Measurements from ENCODE around the gene IQSEC3.

The IQSEC3 gene

DNA sequence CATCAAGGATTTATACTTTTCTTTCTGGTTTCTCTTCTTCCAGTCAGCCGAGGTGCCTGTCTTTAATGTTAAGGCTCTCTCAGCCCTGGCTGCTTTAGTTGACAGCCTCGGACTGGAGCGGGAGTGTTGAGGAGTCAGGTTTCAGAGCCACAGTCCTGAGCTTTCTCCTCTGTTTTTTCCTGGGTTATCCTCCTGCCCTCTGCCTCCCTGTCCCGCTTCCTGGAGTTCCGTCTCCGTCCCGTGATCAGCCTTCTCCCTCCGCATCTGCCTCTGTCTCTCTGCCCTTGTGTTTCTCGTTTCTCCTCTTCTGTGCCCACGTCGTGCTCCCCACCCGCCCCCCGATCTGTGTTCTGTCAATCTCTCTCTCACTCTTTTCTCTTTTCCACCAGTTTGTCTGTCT is 33.0 kb downstream of the IQSEC3 start:
- Histone ChIP-seq H3K9ac (ENCODE audit: low read length) (no peak overlapping the region), H3K4me2 (ENCODE audit: low read length) (no peak overlapping the region), H3K4me1 (ENCODE audit: low read length) (peaks cover 6% of the 10 kb centered on the region; the same call in 1 of the 2 replicates), H3K9me3 (ENCODE audit: insufficient read depth, low read length) (no peaks in the 10 kb centered on the region), H2AFZ (ENCODE audit: low read depth, low read length) (no peak overlapping the region), H3K36me3 (replicated peaks; ENCODE audit: low read depth, low read length) (no peaks in the 10 kb centered on the region), H3K27ac (ENCODE audit: low read length) (no peak overlapping the region), H3K79me2 (ENCODE audit: low read length) (no peaks in the 10 kb centered on the region), H4K20me1 (ENCODE audit: insufficient read depth, low read length) (no peaks in the 10 kb centered on the region), H3K4me3 (ENCODE audit: low read length) (no peak overlapping the region), H3K27me3 (ENCODE audit: low read depth, low read length) (peaks cover 16% of the 10 kb centered on the region; the same call in 1 of the 2 replicates)
- TF ChIP-seq, protein P1, sequence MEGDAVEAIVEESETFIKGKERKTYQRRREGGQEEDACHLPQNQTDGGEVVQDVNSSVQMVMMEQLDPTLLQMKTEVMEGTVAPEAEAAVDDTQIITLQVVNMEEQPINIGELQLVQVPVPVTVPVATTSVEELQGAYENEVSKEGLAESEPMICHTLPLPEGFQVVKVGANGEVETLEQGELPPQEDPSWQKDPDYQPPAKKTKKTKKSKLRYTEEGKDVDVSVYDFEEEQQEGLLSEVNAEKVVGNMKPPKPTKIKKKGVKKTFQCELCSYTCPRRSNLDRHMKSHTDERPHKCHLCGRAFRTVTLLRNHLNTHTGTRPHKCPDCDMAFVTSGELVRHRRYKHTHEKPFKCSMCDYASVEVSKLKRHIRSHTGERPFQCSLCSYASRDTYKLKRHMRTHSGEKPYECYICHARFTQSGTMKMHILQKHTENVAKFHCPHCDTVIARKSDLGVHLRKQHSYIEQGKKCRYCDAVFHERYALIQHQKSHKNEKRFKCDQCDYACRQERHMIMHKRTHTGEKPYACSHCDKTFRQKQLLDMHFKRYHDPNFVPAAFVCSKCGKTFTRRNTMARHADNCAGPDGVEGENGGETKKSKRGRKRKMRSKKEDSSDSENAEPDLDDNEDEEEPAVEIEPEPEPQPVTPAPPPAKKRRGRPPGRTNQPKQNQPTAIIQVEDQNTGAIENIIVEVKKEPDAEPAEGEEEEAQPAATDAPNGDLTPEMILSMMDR (IDR thresholded peaks at IDR 0.05; ENCODE audit: low read depth, low read length), result no peak
- TF ChIP-seq EZH2phosphoT487 (IDR thresholded peaks at IDR 0.05; ENCODE audit: low read depth), result no peak

DNA sequence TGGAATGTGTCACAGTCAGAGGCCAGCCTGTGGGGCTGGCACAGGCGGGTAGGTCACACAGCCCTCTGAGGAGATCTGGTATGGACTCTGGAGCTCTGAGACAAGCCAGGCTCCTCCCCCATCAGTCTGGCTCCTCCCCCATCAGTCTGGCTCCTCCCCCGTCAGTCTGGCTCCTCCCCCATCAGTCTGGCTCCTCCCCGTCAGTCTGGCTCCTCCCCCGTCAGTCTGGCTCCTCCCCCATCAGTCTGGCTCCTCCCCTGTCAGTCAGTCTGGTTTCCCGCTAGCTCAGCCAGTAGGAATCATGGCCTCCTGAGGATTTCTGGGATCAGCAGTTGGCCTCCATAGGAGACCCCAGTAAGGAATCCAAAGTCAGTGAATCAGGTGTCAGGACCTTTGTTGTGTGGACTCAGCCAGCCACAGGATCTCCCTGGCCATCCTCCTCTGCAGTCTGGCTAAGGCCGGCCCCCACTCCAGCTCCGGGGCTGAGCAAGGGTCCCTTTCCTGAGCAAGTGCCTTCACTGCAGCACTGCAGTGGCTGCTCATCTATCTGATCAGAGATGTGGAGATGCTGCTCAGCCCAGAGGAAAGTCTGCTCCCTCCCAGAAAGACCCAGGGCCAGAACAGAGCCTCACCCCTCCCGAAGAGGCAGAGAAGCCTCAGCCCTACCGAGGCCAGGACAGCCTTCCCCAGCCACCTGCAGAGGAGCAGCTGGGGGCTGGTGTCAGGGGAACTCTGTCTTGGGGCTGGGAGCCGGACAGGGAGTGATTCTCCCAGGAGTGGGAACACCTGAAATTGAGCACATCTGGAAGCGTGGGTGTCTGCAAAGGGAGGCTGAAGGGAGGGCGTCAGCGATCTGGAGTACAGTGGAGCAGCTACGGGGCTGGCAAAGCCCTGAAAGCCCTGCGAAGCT is 35.7 kb downstream of the IQSEC3 start:
- no peaks in the 10 kb centered on the region for H4K20me1 ChIP-seq (ENCODE audit: insufficient read depth, low read length)
- no peak overlapping the region for H3K9ac ChIP-seq (ENCODE audit: low read length)
- H3K27ac ChIP-seq (ENCODE audit: low read length), result no peak overlapping the region
- H3K4me1 ChIP-seq (ENCODE audit: low read length), result peaks cover 26% of the 10 kb centered on the region
- no peaks in the 10 kb centered on the region for H3K79me2 ChIP-seq (ENCODE audit: low read length)
- H3K4me2 ChIP-seq (ENCODE audit: low read length), result no peak overlapping the region
- no peak overlapping the region for H2AFZ ChIP-seq (ENCODE audit: low read depth, low read length)
- no peak overlapping the region for H3K4me3 ChIP-seq (ENCODE audit: low read length)
- H3K9me3 ChIP-seq (ENCODE audit: insufficient read depth, low read length), result no peaks in the 10 kb centered on the region
- H3K27me3 ChIP-seq (ENCODE audit: low read depth, low read length), result 0 out of 2 replicates have a peak, but pooled peaks cover 6% of the 10 kb centered on the region
- TF ChIP-seq, protein P1 (IDR thresholded peaks at IDR 0.05; ENCODE audit: low read depth, low read length), result no peak
- no peak for TF ChIP-seq EZH2phosphoT487 (IDR thresholded peaks at IDR 0.05; ENCODE audit: low read depth)
- no peaks in the 10 kb centered on the region for H3K36me3 ChIP-seq (replicated peaks; ENCODE audit: low read depth, low read length)

DNA sequence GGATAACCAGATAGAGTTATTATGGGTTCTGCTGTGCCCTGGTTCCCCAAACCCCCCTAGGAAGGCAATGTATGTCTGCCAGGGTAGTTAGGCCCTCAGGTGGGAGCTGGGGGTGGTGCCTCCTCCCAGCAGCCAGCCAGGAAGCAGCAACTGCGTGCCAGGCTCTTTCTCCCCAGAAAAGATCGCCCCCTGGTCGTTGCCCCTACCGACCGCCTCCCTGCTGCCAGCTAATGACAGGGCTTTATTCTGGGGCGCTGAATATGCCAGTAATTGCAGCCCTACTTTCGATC is 36.3 kb downstream of the IQSEC3 start:
- Histone ChIP-seq H3K79me2 (ENCODE audit: low read length) (no peaks in the 10 kb centered on the region), H3K9me3 (ENCODE audit: insufficient read depth, low read length) (no peaks in the 10 kb centered on the region), H3K27ac (ENCODE audit: low read length) (no peak overlapping the region), H3K4me1 (ENCODE audit: low read length) (peaks cover 24% of the 10 kb centered on the region), H4K20me1 (ENCODE audit: insufficient read depth, low read length) (no peaks in the 10 kb centered on the region), H3K4me2 (ENCODE audit: low read length) (no peak overlapping the region), H3K4me3 (ENCODE audit: low read length) (no peak overlapping the region), H2AFZ (ENCODE audit: low read depth, low read length) (no peak overlapping the region), H3K27me3 (ENCODE audit: low read depth, low read length) (0 out of 2 replicates have a peak, but pooled peaks cover 6% of the 10 kb centered on the region), H3K36me3 (replicated peaks; ENCODE audit: low read depth, low read length) (no peaks in the 10 kb centered on the region), H3K9ac (ENCODE audit: low read length) (no peak overlapping the region)
- TF ChIP-seq EZH2phosphoT487 (IDR thresholded peaks at IDR 0.05; ENCODE audit: low read depth), result no peak
- TF ChIP-seq, protein P1 (IDR thresholded peaks at IDR 0.05; ENCODE audit: low read depth, low read length), result no peak

DNA sequence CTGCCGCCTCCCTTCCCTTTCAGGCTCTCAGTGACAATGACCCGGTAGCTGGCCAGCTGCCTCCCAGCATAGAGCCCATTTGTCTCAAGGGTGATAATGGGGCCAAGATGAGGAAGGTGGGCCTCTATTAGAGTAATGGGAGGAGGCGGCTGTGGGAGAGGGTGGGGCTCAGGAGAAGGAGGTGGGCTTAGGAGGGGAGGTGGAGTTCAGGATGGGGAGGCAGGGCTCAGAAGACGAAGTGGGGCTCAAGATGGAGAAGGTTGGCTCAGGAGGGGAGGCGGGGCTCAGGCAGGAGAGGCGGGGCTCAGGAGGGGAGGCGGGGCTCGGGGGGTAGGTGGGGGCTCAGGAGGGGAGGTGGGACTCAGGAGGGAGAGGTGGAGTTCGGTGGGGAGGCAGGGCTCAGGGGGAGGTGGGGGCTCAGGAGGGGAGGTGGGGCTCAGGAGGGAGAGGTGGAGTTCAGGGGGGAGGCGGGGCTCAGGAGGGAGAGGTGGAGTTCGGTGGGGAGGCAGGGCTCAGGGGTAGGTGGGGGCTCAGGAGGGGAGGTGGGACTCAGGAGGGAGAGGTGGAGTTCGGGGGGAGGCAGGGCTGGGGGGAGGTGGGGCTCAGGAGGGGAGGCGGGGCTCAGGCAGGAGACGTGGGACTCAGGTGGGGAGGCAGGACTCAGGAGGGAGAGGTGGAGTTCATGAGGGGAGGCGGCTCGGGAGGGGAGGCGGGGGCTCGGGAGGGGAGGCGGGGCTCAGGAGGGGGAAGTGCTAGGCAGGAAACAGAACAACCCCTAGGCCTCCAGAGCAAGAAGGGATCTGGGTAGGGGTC is 36.8 kb downstream of the IQSEC3 start:
- H3K27me3 ChIP-seq (ENCODE audit: low read depth, low read length), result 0 out of 2 replicates have a peak, but pooled peaks cover 6% of the 10 kb centered on the region
- H3K27ac ChIP-seq (ENCODE audit: low read length), result no peak overlapping the region
- H3K4me1 ChIP-seq (ENCODE audit: low read length), result peaks cover 20% of the 10 kb centered on the region
- H3K79me2 ChIP-seq (ENCODE audit: low read length), result no peaks in the 10 kb centered on the region
- no peaks in the 10 kb centered on the region for H4K20me1 ChIP-seq (ENCODE audit: insufficient read depth, low read length)
- H3K9me3 ChIP-seq (ENCODE audit: insufficient read depth, low read length), result no peaks in the 10 kb centered on the region
- H3K4me3 ChIP-seq (ENCODE audit: low read length), result no peak overlapping the region
- no peaks in the 10 kb centered on the region for H3K36me3 ChIP-seq (replicated peaks; ENCODE audit: low read depth, low read length)
- TF ChIP-seq EZH2phosphoT487 (IDR thresholded peaks at IDR 0.05; ENCODE audit: low read depth), result no peak
- H3K4me2 ChIP-seq (ENCODE audit: low read length), result no peak overlapping the region
- H2AFZ ChIP-seq (ENCODE audit: low read depth, low read length), result no peak overlapping the region
- H3K9ac ChIP-seq (ENCODE audit: low read length), result no peak overlapping the region

All from OCI-LY3 (cell line).